ENCODE data around the gene ZNF550.
"Not testable (repeated sequence)": the region's sequence is repeated elsewhere in the genome, so short reads cannot be mapped to it uniquely, and the experiment has no call there.

The ZNF550 gene

DNA sequence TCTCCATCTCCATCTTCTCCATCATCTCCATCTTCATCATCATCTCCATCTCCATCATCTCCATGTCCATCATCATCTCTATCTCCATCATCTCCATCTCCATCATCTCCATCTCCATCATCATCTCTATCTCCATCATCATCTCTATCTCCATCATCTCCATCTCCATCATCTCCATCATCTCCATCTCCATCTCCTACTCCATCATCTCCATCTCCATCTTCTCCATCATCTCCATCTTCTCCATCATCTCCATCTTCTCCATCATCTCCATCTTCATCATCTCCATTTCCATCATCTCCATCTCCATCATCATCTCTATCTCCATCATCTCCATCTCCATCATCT is 60.4 kb downstream of the ZNF550 start:
- H3K4me3 Mint-ChIP-seq = peak overlapping the region; percentile 65 to 90
- ATAC-seq, DNase-seq, H3K27me3 Mint-ChIP-seq: not testable (repeated sequence)
- peaks cover 43 to 56% of the 10 kb centered on the region in 2 donors for H3K9me3 Mint-ChIP-seq
- peaks cover 26% of the 10 kb centered on the region for H3K4me1 Mint-ChIP-seq
- peak overlapping the region in 1 of 2 donors; percentile 68 for H3K27ac Mint-ChIP-seq

DNA sequence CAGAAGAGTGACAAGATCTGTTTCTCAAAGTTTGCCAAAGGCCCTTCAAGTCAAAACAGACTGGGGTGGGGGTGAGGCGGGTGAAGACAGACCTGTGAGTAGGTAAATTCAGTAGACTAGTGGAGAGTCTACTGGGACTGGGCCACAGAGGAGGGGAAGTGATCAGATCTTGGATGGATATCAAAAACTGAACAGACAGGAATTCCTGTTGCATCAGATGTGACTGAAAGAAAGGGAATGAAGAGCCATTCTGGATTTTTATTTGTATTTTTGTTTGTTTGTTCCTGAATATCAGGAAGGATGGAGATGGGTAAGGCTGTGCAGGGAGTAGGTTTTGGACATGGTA is 71.4 kb downstream of the ZNF550 start:
- peaks cover 16% of the 10 kb centered on the region for H3K4me1 Mint-ChIP-seq
- peak overlapping the region; percentile 65 to 86 for H3K4me3 Mint-ChIP-seq
- not testable (repeated sequence) for H3K27me3 Mint-ChIP-seq, H3K27ac Mint-ChIP-seq, DNase-seq
- peaks cover 49 to 63% of the 10 kb centered on the region in 2 donors for H3K9me3 Mint-ChIP-seq
- peak; percentile 4 for ATAC-seq

DNA sequence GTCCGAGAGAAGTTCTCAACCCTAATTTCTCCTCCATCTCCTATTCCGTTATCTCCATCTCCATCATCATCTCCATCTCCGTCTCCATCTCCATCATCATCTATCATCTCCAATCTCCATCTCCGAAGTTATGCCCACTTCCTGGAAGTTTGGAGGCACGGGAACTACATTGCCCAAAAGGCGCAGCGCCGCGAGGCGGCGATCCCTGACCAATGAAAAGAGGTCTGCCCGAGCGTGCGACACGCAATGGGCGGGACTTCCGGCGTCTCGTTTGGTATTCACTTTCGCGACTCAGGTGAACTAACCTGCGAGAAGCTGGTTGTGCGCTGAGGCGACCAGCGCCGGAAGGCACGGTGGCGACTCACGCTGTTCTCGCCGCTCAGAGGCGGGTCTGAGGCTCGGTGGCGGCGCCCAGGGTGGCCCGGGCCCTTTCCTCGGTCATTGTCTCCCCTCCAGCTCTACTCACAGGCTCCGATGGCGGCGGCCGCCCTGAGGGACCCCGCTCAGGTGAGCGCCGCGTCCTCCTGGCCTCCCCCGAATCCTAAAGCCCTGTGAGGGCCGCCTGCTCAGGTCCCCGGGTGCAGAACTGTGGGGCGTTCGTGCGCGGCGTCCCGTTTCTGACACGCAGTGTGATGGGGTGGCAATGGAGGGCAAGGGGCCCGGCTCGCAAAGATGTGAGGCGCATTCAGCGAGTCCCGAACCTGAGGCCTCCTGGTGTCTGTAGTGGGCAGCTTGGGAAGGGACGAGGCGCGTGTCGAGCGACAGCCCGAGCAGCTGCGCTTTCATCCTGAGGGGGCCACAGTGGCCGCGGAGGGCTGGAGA is 72.0 kb downstream of the ZNF550 start, which contains the start of gene ZNF419:
Gene ZNF419 (plus strand): TSS at position 274 of the 822 bp plus-strand sequence. CDS start 201 bp downstream, at position 475.
- not testable (repeated sequence) for H3K27me3 Mint-ChIP-seq
- Mint-ChIP-seq H3K9me3 (peaks cover 44 to 57% of the 10 kb centered on the region in 2 donors), H3K4me1 (peaks cover 16% of the 10 kb centered on the region), H3K27ac (peak within 1 kb of the TSS; percentile 7 to 86), H3K4me3 (peak within 1 kb of the TSS; percentile 65 to 86)
- ATAC-seq (peak; percentile 98), DNase-seq (peak; percentile 83 to 91)

All from stimulated activated naive CD8-positive, alpha-beta T cell treated with anti-CD3 and anti-CD28 coated beads, Interleukin-15, amount 100 ng/mL, for 72 hours (primary cell).